Neural crest cell (in vitro differentiated cells): ENCODE data around the gene UNC5B. TPM values are rescaled to one million over a fixed set of nuclear protein-coding genes. Genes with fewer than 3 reads are reported as not detected.

Experiments used
- DNase-seq: peaks from one replicate; pipeline ENCODE4 v3.0.0; 2021; ENCODE audit warnings: low read depth, mixed read lengths, low spot score
- H3K27ac Mint-ChIP-seq: one replicate; pipeline ENCODE4 v1.8.0; 2021; ENCODE audit warnings: mild to moderate bottlenecking, mixed read lengths; ENCODE audit not compliant: unreplicated experiment
- H3K27me3 Mint-ChIP-seq: 2 replicates; pipeline ENCODE4 v1.8.0; 2021; ENCODE audit warnings: low read depth, mild to moderate bottlenecking, mixed read lengths
- H3K36me3 Mint-ChIP-seq: 2 replicates; pipeline ENCODE4 v1.8.0; 2021; ENCODE audit warnings: low read depth, mild to moderate bottlenecking, mixed read lengths
- H3K4me1 Mint-ChIP-seq: 2 replicates; pipeline ENCODE4 v1.8.0; 2021; ENCODE audit warnings: mixed read lengths
- H3K4me3 Mint-ChIP-seq: one replicate; pipeline ENCODE4 v1.8.0; 2021; ENCODE audit warnings: mild to moderate bottlenecking, mixed read lengths
- H3K9me3 Mint-ChIP-seq: 2 replicates; pipeline ENCODE4 v1.8.0; 2021; ENCODE audit warnings: mixed read lengths
- total RNA-seq: library from RNA; stranded (reverse); gene quantifications from 2 replicates; pipeline ENCODE4 v1.2.1, GENCODE V29; 2021
- TF ChIP-seq, protein P1 (sequence below): fragments of 200-600 bp; sonication (generic); conservative IDR thresholded peaks from 2 replicates; pipeline ENCODE4 v1.5.0; 2021; ENCODE audit warnings: antibody characterized with exemption, mild to moderate bottlenecking

The UNC5B gene
- total RNA-seq, 1 donor from 2014 or later: 1.3 TPM

DNA sequence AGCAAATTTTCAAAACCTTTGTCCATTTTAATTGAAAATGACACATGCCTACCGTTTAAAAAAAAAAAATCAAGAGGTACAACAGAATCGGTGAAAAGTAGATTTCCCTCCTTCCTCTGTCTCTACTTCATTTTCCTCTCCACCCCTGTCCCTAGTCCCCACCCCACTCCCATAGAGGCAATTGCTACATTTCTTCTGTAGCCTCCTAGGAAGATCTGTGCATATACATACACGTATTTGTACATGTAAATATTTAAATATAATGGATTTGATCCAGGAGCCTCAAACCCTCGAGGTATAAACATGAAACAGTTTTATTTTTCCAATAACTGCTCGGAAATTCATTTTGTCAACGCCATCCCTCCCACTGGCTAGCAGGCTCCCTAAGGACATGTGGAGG lies 92.5 kb downstream of the UNC5B start:
- H3K27me3 Mint-ChIP-seq: peaks cover 3% of the 10 kb centered on the region
- TF ChIP-seq, protein P1, sequence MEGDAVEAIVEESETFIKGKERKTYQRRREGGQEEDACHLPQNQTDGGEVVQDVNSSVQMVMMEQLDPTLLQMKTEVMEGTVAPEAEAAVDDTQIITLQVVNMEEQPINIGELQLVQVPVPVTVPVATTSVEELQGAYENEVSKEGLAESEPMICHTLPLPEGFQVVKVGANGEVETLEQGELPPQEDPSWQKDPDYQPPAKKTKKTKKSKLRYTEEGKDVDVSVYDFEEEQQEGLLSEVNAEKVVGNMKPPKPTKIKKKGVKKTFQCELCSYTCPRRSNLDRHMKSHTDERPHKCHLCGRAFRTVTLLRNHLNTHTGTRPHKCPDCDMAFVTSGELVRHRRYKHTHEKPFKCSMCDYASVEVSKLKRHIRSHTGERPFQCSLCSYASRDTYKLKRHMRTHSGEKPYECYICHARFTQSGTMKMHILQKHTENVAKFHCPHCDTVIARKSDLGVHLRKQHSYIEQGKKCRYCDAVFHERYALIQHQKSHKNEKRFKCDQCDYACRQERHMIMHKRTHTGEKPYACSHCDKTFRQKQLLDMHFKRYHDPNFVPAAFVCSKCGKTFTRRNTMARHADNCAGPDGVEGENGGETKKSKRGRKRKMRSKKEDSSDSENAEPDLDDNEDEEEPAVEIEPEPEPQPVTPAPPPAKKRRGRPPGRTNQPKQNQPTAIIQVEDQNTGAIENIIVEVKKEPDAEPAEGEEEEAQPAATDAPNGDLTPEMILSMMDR: no peak
- H3K9me3 Mint-ChIP-seq: no peaks in the 10 kb centered on the region
- no peaks in the 10 kb centered on the region for H3K36me3 Mint-ChIP-seq
- no peak for DNase-seq
- H3K27ac Mint-ChIP-seq: no peak overlapping the region
- H3K4me1 Mint-ChIP-seq: peaks cover 6% of the 10 kb centered on the region
- H3K4me3 Mint-ChIP-seq: no peak overlapping the region

DNA sequence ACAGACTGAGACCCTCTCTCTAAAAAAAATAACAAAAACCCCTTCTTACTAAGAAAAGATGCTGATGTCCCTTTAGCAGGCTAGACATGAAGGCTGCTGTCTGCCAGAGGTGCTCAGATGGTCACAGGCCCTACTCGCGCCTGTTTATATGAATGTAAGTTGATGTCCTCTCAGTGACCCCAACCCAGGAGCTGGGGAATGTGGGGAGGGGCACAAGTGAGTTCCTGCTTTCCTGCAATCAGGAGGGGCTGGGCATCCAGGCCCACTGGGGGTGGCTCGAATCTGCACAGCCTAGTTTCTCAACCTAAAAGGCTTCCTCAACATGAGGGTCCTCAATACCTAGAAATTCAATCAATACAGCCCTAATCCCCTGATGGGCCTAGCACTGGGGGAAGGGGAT lies 94.6 kb downstream of the UNC5B start:
- DNase-seq: no peak
- no peak overlapping the region for H3K27ac Mint-ChIP-seq
- no peaks in the 10 kb centered on the region for H3K9me3 Mint-ChIP-seq
- H3K36me3 Mint-ChIP-seq: no peaks in the 10 kb centered on the region
- no peak overlapping the region for H3K4me3 Mint-ChIP-seq
- H3K27me3 Mint-ChIP-seq: peaks cover 10% of the 10 kb centered on the region
- TF ChIP-seq, protein P1: no peak
- H3K4me1 Mint-ChIP-seq: peaks cover 4% of the 10 kb centered on the region

DNA sequence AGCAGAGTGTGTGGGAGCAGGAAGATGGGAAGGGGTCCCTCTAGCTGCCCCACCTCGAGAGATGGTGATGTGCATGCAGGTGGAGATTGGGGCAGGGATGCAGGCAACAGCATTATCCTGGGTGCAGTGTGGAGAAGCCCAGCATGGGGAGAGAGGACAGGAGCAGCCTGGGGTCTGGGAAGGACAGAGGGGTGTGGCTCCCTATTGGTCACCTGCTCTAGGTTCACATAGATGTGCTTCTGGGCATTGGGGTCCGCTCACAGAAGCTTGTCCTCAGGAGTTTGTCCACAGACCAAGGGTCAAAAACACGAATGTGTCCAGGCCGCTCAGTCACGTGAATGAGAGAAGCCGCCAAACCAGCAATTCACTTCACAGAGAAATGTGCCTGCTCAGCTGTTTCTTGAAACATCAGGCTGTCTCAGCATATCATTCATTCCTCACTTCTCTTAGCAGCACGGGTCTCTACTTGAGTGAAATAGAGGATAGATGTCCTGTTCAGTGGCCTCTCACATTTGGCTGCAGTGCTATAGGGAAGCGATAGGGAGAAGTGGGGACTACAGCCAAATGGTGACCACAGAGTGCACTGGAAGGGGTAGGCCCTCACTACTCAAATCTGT lies 95.2 kb downstream of the UNC5B start:
- TF ChIP-seq, protein P1: no peak
- no peak overlapping the region for H3K4me3 Mint-ChIP-seq
- H3K9me3 Mint-ChIP-seq: no peaks in the 10 kb centered on the region
- H3K27ac Mint-ChIP-seq: no peak overlapping the region
- DNase-seq: no peak
- H3K4me1 Mint-ChIP-seq: peaks cover 4% of the 10 kb centered on the region
- H3K27me3 Mint-ChIP-seq: peaks cover 11% of the 10 kb centered on the region
- H3K36me3 Mint-ChIP-seq: no peaks in the 10 kb centered on the region

DNA sequence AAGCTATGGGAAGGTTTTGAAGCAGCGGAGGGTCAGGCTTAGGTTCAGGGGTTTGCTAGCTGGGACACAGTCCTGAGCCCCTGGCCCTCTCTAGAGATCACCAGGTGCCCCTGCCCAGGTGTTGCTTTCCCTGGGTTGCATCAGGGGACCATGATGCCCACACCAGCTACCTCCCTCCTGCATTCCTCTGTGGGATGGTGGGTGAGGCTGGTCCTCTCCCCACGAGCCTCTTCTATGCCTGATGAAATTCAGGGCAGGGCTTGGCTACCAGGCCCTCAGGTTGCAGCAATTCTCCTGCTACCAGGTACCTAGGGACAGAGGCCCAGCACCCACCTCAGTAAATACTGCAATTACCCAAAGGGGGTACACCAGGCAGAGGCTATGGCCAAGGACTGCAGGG lies 95.9 kb downstream of the UNC5B start:
- H3K4me3 Mint-ChIP-seq: no peak overlapping the region
- no peaks in the 10 kb centered on the region for H3K36me3 Mint-ChIP-seq
- H3K27me3 Mint-ChIP-seq: peaks cover 13% of the 10 kb centered on the region
- H3K4me1 Mint-ChIP-seq: peaks cover 2% of the 10 kb centered on the region
- no peak for DNase-seq
- no peaks in the 10 kb centered on the region for H3K9me3 Mint-ChIP-seq
- no peak overlapping the region for H3K27ac Mint-ChIP-seq
- TF ChIP-seq, protein P1: no peak

DNA sequence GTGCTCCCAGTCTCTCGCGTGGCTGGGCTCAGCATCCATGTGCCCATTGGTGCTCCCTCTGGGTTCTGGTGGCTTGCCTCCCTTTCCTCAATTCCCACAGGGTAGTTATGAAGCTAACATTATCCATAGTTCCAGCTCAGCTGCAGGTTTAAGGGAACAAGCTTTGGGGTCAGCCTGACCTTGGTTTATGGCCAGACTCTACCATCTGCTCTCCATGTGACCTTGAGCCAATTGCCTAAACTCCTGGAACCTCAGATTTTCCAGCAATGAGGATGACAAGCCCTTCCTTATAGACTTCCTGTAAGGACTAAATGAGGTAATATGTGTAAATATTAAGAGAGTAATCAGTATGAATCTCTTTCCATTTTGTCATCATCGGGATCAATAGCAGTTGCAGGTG lies 96.6 kb downstream of the UNC5B start:
- no peak overlapping the region for H3K4me3 Mint-ChIP-seq

More for the DNA sequence above, 96.6 kb downstream of the UNC5B start:
- no peak overlapping the region for H3K27ac Mint-ChIP-seq
- H3K4me1 Mint-ChIP-seq: no peaks in the 10 kb centered on the region
- TF ChIP-seq, protein P1: no peak
- H3K9me3 Mint-ChIP-seq: no peaks in the 10 kb centered on the region
- H3K36me3 Mint-ChIP-seq: no peaks in the 10 kb centered on the region
- no peak for DNase-seq
- peaks cover 18% of the 10 kb centered on the region for H3K27me3 Mint-ChIP-seq
